ENCODE measurements around the gene VCP. TPM values are rescaled to one million over a fixed set of nuclear protein-coding genes. Genes with fewer than 3 reads are reported as not detected.

Gene VCP
- total RNA-seq, 1 experiment from 2014 or later, result 200 TPM

DNA sequence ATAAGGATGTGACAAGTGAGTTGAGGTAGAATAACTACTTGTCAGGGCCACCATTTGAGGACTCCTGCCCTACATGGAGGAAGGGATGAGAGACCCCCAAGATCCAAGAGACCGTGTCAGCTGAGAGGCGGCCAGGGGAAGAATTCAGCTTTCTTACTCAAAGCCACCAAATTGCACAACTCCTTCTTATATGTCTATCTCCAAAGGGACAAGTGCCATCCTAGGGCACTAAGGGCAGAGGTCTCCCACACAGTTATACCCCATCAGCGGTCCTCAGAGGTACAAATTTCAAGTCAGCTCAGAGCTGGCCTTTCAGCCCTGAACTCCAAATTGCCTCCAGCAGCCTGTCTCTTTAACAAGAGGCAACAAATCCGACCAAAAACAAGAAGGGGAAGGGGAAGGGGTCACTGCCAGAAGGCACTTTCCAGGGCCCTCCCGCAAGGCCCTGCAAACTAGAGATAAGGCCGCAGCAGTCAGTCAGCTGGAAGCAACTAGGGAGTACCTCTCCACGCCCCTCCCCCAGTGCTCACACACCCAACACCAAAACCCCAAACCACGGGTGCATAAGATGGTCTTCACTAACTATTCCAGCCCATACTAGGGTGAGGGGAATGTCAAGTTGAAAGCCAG, 36.6 kb upstream of the VCP start:
- ChIA-PET CTCF (no interaction called here), POLR2A (ENCODE audit: unreplicated experiment) (no interaction called here)
- TF ChIP-seq, protein P1, sequence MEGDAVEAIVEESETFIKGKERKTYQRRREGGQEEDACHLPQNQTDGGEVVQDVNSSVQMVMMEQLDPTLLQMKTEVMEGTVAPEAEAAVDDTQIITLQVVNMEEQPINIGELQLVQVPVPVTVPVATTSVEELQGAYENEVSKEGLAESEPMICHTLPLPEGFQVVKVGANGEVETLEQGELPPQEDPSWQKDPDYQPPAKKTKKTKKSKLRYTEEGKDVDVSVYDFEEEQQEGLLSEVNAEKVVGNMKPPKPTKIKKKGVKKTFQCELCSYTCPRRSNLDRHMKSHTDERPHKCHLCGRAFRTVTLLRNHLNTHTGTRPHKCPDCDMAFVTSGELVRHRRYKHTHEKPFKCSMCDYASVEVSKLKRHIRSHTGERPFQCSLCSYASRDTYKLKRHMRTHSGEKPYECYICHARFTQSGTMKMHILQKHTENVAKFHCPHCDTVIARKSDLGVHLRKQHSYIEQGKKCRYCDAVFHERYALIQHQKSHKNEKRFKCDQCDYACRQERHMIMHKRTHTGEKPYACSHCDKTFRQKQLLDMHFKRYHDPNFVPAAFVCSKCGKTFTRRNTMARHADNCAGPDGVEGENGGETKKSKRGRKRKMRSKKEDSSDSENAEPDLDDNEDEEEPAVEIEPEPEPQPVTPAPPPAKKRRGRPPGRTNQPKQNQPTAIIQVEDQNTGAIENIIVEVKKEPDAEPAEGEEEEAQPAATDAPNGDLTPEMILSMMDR (conservative IDR thresholded peaks at IDR 0.05), result no peak
- no peak for TF ChIP-seq EZH2 (IDR thresholded peaks at IDR 0.05; ENCODE audit: low read depth)
- Histone ChIP-seq H2AFZ (no peak overlapping the region), H3K36me3 (ENCODE audit: low read depth) (no peaks in the 10 kb centered on the region), H4K20me1 (ENCODE audit: insufficient read depth) (no peaks in the 10 kb centered on the region), H3K27ac (no peak overlapping the region), H3K27me3 (ENCODE audit: insufficient read depth, low read depth) (no peaks in the 10 kb centered on the region), H3F3A (ENCODE audit: insufficient read depth, low read depth) (peaks cover 3% of the 10 kb centered on the region; the same call in 1 of the 2 replicates), H3K4me1 (replicated peaks; ENCODE audit: insufficient read depth) (peaks cover 20% of the 10 kb centered on the region), H3K4me2 (no peak overlapping the region), H3K9me2 (ENCODE audit: insufficient read depth) (no peaks in the 10 kb centered on the region), H3K4me3 (no peak overlapping the region), H3K79me2 (ENCODE audit: low read depth) (0 out of 2 replicates have a peak, but pooled peaks cover 4% of the 10 kb centered on the region), H3K9me3 (ENCODE audit: insufficient read depth, low read depth) (no peaks in the 10 kb centered on the region)
- intact Hi-C loops (cut with micrococcal nuclease; ENCODE audit: unreplicated experiment), result no loop called here
- BruUV-seq (replicated peaks), result no TSS peak
- DNase-seq, result no peak

DNA sequence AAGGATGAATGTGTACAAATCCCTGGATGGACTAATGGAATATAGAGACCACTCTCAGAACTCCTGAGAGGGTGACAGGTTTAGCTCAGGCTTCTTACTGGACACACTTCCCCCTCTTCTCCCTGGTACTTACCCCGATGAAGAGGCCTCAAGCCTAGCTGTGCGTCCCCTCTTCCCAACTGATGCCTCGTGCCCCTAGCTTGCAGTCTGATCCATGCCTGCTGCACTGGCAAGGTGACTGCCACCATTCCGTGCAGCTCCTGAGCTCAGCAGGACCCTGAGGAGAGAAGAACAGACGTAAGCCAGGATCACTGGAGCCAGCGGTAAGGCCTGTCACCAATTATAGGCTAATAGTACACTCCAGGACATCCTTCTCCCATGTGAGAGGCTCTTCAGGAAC, 36.0 kb upstream of the VCP start:
- no peak for DNase-seq
- Histone ChIP-seq H3K27me3 (ENCODE audit: insufficient read depth, low read depth) (no peaks in the 10 kb centered on the region), H3F3A (ENCODE audit: insufficient read depth, low read depth) (no peaks in the 10 kb centered on the region), H3K4me1 (replicated peaks; ENCODE audit: insufficient read depth) (peaks cover 15% of the 10 kb centered on the region), H2AFZ (no peak overlapping the region), H3K27ac (no peak overlapping the region), H4K20me1 (ENCODE audit: insufficient read depth) (no peaks in the 10 kb centered on the region), H3K4me2 (no peak overlapping the region), H3K9me2 (ENCODE audit: insufficient read depth) (no peaks in the 10 kb centered on the region), H3K4me3 (no peak overlapping the region), H3K9me3 (ENCODE audit: insufficient read depth, low read depth) (no peaks in the 10 kb centered on the region), H3K36me3 (ENCODE audit: low read depth) (no peaks in the 10 kb centered on the region), H3K79me2 (ENCODE audit: low read depth) (0 out of 2 replicates have a peak, but pooled peaks cover 4% of the 10 kb centered on the region)
- ChIA-PET POLR2A (ENCODE audit: unreplicated experiment) (no interaction called here), CTCF (no interaction called here)
- TF ChIP-seq, protein P1 (conservative IDR thresholded peaks at IDR 0.05), result no peak
- TF ChIP-seq EZH2 (IDR thresholded peaks at IDR 0.05; ENCODE audit: low read depth), result no peak
- BruUV-seq (replicated peaks), result no TSS peak
- intact Hi-C loops (cut with micrococcal nuclease; ENCODE audit: unreplicated experiment), result no loop called here

DNA sequence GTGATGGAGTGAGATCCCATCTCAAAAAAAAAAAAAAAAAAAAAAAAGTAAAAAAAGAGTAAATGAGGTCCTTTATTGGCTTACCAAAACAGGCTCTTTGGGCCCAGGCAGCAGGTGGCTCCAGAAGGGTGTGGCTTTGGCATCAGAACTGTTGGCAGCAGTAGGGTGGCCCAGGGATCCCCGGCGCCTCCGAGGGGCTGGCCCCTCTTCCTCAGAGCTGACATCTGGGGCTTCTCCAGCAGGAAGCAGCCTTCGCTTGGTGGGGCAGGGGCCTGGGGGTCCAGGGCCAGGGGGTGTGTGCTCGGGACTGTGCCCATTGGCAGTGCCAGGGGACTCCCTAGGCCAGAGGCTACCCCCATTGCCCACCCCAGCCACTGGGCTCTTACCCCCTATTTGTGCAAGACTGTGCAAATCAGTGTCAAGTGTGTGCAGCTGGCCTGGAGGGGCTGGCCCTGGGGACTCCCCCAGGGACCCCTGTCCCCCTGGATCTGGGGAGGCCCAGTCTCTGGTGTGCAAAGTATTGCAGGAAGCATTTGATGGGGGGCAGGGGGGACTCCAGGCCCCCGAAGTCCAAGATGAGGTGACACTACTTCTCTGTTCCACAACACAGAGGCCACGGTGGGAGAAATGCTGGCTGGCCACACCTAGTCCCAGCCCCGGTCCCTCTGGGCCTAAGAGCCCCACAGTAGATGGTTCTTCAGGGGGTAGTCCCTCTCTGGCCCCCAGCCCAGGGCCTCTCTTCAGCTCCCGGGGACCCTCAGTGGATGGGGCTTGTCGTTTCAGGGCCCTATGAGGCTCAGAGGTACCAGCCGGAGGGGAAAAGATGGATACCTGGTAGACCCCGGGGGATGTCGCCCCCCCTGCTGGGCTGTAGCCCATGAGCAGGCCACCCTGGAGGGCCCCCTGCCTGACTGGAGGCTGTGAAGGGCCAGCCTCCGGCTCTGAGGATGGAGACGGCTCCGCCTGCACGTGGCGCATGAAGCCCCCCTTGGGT, 35.2 kb upstream of the VCP start:
- H3K27me3 ChIP-seq (ENCODE audit: insufficient read depth, low read depth), result no peaks in the 10 kb centered on the region
- H3K9me2 ChIP-seq (ENCODE audit: insufficient read depth), result no peaks in the 10 kb centered on the region
- peaks cover 15% of the 10 kb centered on the region for H3K4me1 ChIP-seq (replicated peaks; ENCODE audit: insufficient read depth)
- ChIA-PET POLR2A (ENCODE audit: unreplicated experiment) (no interaction called here), CTCF (no interaction called here)
- no peak overlapping the region for H3K4me2 ChIP-seq
- H3K79me2 ChIP-seq (ENCODE audit: low read depth), result peaks cover 2% of the 10 kb centered on the region
- TF ChIP-seq EZH2 (IDR thresholded peaks at IDR 0.05; ENCODE audit: low read depth), result no peak
- TF ChIP-seq, protein P1 (conservative IDR thresholded peaks at IDR 0.05), result no peak
- no peaks in the 10 kb centered on the region for H3K9me3 ChIP-seq (ENCODE audit: insufficient read depth, low read depth)
- H3F3A ChIP-seq (ENCODE audit: insufficient read depth, low read depth), result no peaks in the 10 kb centered on the region
- no TSS peak for BruUV-seq (replicated peaks)
- no peak overlapping the region for H3K27ac ChIP-seq
- H2AFZ ChIP-seq, result no peak overlapping the region
- H4K20me1 ChIP-seq (ENCODE audit: insufficient read depth), result no peaks in the 10 kb centered on the region
- H3K4me3 ChIP-seq, result no peak overlapping the region
- no peak for DNase-seq
- intact Hi-C loops (cut with micrococcal nuclease; ENCODE audit: unreplicated experiment), result no loop called here
- no peaks in the 10 kb centered on the region for H3K36me3 ChIP-seq (ENCODE audit: low read depth)

All from PC-9 (cell line).